Nephron progenitor cell (in vitro differentiated cells): ENCODE measurements around the gene HCN1.
"Not testable (repeated sequence)": the region's sequence is repeated elsewhere in the genome, so short reads cannot be mapped to it uniquely, and the experiment has no call there.

Experiments
- DNase-seq: peaks from one replicate; pipeline ENCODE4 v3.0.0; 2021
- H3K27ac Mint-ChIP-seq: 2 replicates; pipeline ENCODE4 v1.8.0; 2021; ENCODE audit warnings: mild to moderate bottlenecking, moderate library complexity, mixed read lengths
- H3K27me3 Mint-ChIP-seq: 2 replicates; pipeline ENCODE4 v1.8.0; 2021; ENCODE audit warnings: mild to moderate bottlenecking, low read depth, mixed read lengths; ENCODE audit not compliant: poor library complexity
- H3K36me3 Mint-ChIP-seq: 2 replicates; pipeline ENCODE4 v1.8.0; 2021; ENCODE audit warnings: low read depth, mixed read lengths
- H3K4me1 Mint-ChIP-seq: 2 replicates; pipeline ENCODE4 v1.8.0; 2021; ENCODE audit warnings: mixed read lengths
- H3K4me3 Mint-ChIP-seq: 2 replicates; pipeline ENCODE4 v1.8.0; 2021; ENCODE audit warnings: mild to moderate bottlenecking, moderate library complexity, mixed read lengths
- H3K9me3 Mint-ChIP-seq: 2 replicates; pipeline ENCODE4 v1.8.0; 2021; ENCODE audit warnings: mild to moderate bottlenecking, moderate library complexity, mixed read lengths
- TF ChIP-seq, protein P1 (sequence below): fragments of 200-600 bp; sonication (generic); IDR thresholded peaks from 2 replicates; pipeline ENCODE4 v1.5.0; 2021; ENCODE audit warnings: antibody characterized with exemption

The HCN1 gene

DNA sequence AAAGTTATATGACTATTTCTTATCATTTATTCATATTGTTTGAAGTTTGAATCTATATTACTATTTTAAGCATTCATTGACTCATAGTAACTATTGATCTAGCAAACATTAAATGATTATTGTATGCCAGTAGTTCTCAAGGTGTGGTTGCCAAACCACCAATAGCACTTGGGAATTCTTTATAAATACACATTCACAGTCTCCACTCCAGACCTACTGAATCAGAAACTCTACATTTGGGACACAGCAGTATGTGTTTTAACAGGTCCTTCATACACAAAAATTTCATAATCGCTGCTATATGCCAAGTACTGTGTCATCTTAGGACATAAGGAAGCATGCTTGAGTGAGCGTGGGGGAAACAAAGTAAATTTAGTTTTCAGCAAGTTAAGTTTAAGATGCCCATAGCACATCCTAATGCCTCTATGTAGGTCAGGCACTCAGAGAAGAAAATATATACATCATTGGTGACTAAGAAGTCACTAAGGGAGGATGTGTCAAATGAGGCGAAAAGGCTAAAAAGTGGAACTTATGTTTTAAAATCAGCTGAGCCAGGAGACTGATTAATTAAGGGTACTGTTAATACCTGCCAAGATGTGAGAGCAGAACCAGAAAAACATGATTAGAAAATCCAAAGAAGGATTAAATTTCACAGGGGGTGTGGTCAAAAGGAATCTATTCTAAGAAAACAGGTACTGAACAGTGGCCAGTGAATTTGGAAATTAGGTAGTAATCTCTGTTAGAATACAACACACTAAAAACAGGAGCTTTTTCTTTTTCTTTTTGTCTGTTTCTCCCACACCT, 340.8 kb downstream of the HCN1 start:
- no peaks in the 10 kb centered on the region for H3K4me1 Mint-ChIP-seq
- H3K27me3 Mint-ChIP-seq: no peaks in the 10 kb centered on the region
- no peaks in the 10 kb centered on the region for H3K36me3 Mint-ChIP-seq
- H3K9me3 Mint-ChIP-seq: peaks cover 3% of the 10 kb centered on the region
- no peak overlapping the region for H3K27ac Mint-ChIP-seq
- no peak for DNase-seq
- H3K4me3 Mint-ChIP-seq: no peak overlapping the region
- TF ChIP-seq, protein P1, sequence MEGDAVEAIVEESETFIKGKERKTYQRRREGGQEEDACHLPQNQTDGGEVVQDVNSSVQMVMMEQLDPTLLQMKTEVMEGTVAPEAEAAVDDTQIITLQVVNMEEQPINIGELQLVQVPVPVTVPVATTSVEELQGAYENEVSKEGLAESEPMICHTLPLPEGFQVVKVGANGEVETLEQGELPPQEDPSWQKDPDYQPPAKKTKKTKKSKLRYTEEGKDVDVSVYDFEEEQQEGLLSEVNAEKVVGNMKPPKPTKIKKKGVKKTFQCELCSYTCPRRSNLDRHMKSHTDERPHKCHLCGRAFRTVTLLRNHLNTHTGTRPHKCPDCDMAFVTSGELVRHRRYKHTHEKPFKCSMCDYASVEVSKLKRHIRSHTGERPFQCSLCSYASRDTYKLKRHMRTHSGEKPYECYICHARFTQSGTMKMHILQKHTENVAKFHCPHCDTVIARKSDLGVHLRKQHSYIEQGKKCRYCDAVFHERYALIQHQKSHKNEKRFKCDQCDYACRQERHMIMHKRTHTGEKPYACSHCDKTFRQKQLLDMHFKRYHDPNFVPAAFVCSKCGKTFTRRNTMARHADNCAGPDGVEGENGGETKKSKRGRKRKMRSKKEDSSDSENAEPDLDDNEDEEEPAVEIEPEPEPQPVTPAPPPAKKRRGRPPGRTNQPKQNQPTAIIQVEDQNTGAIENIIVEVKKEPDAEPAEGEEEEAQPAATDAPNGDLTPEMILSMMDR: no peak

GRCh38 chr5:45336464-45336863, 359.7 kb downstream of the HCN1 start:
- H3K27ac Mint-ChIP-seq: no peak overlapping the region
- no peaks in the 10 kb centered on the region for H3K27me3 Mint-ChIP-seq

GRCh38 chr5:45335978-45336377, 360.2 kb downstream of the HCN1 start:
- Mint-ChIP-seq H3K27ac (no peak overlapping the region), H3K4me3 (no peak overlapping the region), H3K9me3 (no peaks in the 10 kb centered on the region), H3K27me3 (no peaks in the 10 kb centered on the region), H3K36me3 (no peaks in the 10 kb centered on the region), H3K4me1 (no peaks in the 10 kb centered on the region)
- TF ChIP-seq, protein P1: no peak
- DNase-seq: no peak

More at GRCh38 chr5:45336464-45336863, 359.7 kb downstream of the HCN1 start:
- no peak for DNase-seq
- Mint-ChIP-seq H3K9me3 (no peaks in the 10 kb centered on the region), H3K36me3 (no peaks in the 10 kb centered on the region), H3K4me1 (no peaks in the 10 kb centered on the region), H3K4me3 (no peak overlapping the region)
- TF ChIP-seq, protein P1: no peak

DNA sequence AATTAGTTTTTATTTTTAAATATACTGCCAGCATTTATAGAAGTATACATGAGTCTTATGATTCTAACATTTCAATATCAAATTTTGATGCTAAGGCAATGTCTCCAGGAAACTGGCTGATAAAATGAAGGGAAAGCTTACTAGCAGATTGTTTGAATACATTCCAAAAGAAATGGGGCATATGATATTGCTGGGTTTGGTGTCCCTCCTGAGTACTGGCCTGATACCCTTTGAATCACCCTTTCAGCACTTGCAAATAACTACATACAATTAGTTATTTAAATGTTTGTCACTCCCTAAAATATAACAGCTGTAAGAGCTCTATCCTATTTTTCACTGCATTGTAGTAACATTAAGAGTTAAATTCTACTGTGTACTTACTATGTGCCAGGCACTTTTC, 360.8 kb downstream of the HCN1 start:
- DNase-seq: no peak
- H3K4me3 Mint-ChIP-seq: no peak overlapping the region
- no peaks in the 10 kb centered on the region for H3K9me3 Mint-ChIP-seq
- H3K27ac Mint-ChIP-seq: no peak overlapping the region
- TF ChIP-seq, protein P1: no peak
- H3K4me1 Mint-ChIP-seq: no peaks in the 10 kb centered on the region
- no peaks in the 10 kb centered on the region for H3K36me3 Mint-ChIP-seq
- no peaks in the 10 kb centered on the region for H3K27me3 Mint-ChIP-seq

- H3K4me3 Mint-ChIP-seq: no peak overlapping the region
- no peaks in the 10 kb centered on the region for H3K9me3 Mint-ChIP-seq
- no peak overlapping the region for H3K27ac Mint-ChIP-seq
- DNase-seq: no peak
- no peaks in the 10 kb centered on the region for H3K36me3 Mint-ChIP-seq
- no peaks in the 10 kb centered on the region for H3K27me3 Mint-ChIP-seq
- TF ChIP-seq, protein P1: no peak
- H3K4me1 Mint-ChIP-seq: no peaks in the 10 kb centered on the region
These were observed 361.2 kb downstream of the HCN1 start for GRCh38 chr5:45334939-45335338.

DNA sequence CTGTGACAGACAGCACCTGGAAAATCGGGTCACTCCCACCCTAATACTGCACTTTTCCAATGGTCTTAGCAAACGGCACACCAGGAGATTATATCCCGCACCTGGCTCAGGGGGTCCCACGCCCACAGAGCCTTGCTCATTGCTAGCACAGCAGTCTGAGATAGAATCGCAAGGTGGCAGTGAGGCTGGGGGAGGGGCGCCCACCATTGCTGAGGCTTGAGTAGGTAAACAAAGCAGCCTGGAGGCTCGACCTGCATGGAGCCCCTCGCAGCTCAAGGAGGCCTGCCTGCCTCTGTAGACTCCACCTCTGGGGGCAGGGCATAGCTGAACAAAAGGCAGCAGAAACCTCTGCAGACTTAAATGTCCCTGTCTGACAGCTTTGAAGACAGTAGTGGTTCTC, 383.6 kb downstream of the HCN1 start:
- not testable (repeated sequence) for H3K27ac Mint-ChIP-seq, DNase-seq, H3K4me3 Mint-ChIP-seq, H3K4me1 Mint-ChIP-seq, H3K27me3 Mint-ChIP-seq, H3K36me3 Mint-ChIP-seq
- H3K9me3 Mint-ChIP-seq: peaks cover 35% of the 10 kb centered on the region
